ENCODE results near the gene NOB1. TPM values are rescaled to one million over a fixed set of nuclear protein-coding genes. Genes with fewer than 3 reads are reported as not detected.

NOB1 gene
- total RNA-seq, 2 donors from 2014 or later: 12.9 to 22.2 TPM

- Histone ChIP-seq H3K4me3 (no peak overlapping the region), H3K36me3 (peaks cover 55% of the 10 kb centered on the region), H3K4me1 (no peaks in the 10 kb centered on the region), H3K27ac (no peak overlapping the region), H3K27me3 (no peaks in the 10 kb centered on the region), H3K9me3 (no peaks in the 10 kb centered on the region)
- DNase-seq (ENCODE audit: low spot score): no peak
- no peak for TF ChIP-seq CTCF (IDR thresholded peaks at IDR 0.05)
These were observed 60.8 kb downstream of the NOB1 start for GRCh38 chr16:69693916-69694315.

GRCh38 chr16:69691980-69692911 lies 62.5 kb downstream of the NOB1 start:
- H3K36me3 ChIP-seq: peaks cover 56% of the 10 kb centered on the region
- no peak overlapping the region for H3K27ac ChIP-seq
- H3K9me3 ChIP-seq: no peaks in the 10 kb centered on the region
- H3K27me3 ChIP-seq: no peaks in the 10 kb centered on the region
- no peak for DNase-seq (ENCODE audit: low spot score)
- no peaks in the 10 kb centered on the region for H3K4me1 ChIP-seq
- no peak for TF ChIP-seq CTCF (IDR thresholded peaks at IDR 0.05)
- no peak overlapping the region for H3K4me3 ChIP-seq

Other genes starting within 250 kb of the NOB1 start
- gene NFAT5, start 189.0 kb downstream of the NOB1 start, total RNA-seq: 10 to 100 TPM; 16.4 to 22.6 TPM
- gene NQO1, start 28.4 kb downstream of the NOB1 start, total RNA-seq: 10 to 100 TPM; 41.8 to 62.9 TPM
- gene WWP2, start 7.4 kb upstream of the NOB1 start, total RNA-seq: 10 to 100 TPM; 16.1 to 21.2 TPM
- under 1 TPM in 1 of 2 donors, not detected in 1; 0.47 TPM for gene CLEC18A, start 196.4 kb upstream of the NOB1 start, total RNA-seq